Measurements from ENCODE around the gene FZR1.

DNA sequence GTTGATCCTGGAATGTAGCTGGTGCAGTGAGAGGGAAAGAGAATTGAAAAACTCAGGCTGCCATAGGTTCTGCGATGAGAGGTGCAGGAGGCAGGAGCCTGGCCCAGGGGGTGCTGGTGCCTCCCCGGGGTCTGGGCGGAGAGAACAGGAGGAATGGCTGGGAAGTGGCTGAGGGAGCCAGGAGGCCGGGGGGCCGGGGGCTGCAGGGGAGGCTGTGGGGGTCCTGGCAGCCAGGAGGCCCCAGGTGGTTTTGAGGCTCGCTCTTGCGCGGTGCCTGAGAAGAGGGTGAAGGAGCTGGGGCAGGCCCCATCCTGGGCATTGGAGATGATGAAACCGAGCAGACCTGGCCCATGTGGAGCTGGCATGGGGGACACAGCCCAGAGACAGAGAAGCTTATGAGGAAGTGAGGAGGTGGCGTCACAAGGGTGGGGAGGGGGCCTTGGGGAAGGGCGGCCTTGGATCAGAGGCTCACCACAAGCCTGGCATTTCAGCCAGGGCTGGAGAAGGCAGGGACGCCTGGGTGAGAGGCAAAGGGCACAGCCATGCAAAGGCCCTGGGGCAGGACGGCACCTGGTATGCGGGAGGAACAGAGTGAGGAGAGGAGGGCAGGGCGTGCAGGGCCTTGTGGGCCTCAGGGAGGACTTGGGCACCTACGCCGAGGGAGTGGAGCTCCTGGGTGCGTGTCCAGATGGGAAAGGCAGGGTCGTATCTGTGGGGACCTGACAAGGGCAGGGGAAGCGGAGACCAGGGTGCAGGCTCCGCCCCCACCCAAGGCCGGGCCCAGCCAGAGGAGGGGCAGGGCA is 31.5 kb downstream of the FZR1 start:
- TF ChIP-seq, protein P1, sequence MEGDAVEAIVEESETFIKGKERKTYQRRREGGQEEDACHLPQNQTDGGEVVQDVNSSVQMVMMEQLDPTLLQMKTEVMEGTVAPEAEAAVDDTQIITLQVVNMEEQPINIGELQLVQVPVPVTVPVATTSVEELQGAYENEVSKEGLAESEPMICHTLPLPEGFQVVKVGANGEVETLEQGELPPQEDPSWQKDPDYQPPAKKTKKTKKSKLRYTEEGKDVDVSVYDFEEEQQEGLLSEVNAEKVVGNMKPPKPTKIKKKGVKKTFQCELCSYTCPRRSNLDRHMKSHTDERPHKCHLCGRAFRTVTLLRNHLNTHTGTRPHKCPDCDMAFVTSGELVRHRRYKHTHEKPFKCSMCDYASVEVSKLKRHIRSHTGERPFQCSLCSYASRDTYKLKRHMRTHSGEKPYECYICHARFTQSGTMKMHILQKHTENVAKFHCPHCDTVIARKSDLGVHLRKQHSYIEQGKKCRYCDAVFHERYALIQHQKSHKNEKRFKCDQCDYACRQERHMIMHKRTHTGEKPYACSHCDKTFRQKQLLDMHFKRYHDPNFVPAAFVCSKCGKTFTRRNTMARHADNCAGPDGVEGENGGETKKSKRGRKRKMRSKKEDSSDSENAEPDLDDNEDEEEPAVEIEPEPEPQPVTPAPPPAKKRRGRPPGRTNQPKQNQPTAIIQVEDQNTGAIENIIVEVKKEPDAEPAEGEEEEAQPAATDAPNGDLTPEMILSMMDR (IDR thresholded peaks at IDR 0.05), result no peak
- no peak for TF ChIP-seq POLR2A (IDR thresholded peaks at IDR 0.05)
